HCT116 (cell line): ENCODE measurements around the gene RIF1. TPM values are rescaled to one million over a fixed set of nuclear protein-coding genes. Genes with fewer than 3 reads are reported as not detected.

Experiments used
- ATAC-seq: fragments of 200-7000 bp; cut with Tn5 transposase; 2 replicates; pipeline ENCODE4 v1.9.1; 2020; ENCODE audit warnings: mild to moderate bottlenecking, moderate library complexity
- Bru-seq: library from RNA; stranded (reverse); fragments of 400-500 nt; gene quantifications from one replicate; lab custom pipeline; 2021; lab: Mats Ljungman, UMichigan
- BruChase-seq, 2 experiments: library from RNA; stranded (reverse); fragments of 400-500 nt; gene quantifications; one replicate each; lab custom pipeline; 2021; lab: Mats Ljungman, UMichigan
- BruUV-seq: library from RNA; stranded (reverse); fragments of 400-500 nt; replicated peaks from 2 replicates; lab custom pipeline; 2021; lab: Mats Ljungman, UMichigan
- CTCF ChIA-PET: fragments of 300-600 bp; sonication (Branson Sonifier 250); formaldehyde crosslinking; loops from one replicate; lab custom pipeline; 2021; ENCODE audit warnings: antibody characterized with exemption; lab: Charles Lee
- POLR2A ChIA-PET: fragments of 300-600, 350-600 bp; sonication (Branson Sonifier 250); formaldehyde crosslinking; loops from one replicate; lab custom pipeline; 2021; ENCODE audit warnings: antibody characterized with exemption; lab: Charles Lee
- RAD21 ChIA-PET, 2 experiments: fragments of 300-600 bp; sonication (Branson Sonifier 250); formaldehyde crosslinking; loops; one replicate each; lab custom pipeline; 2023; ENCODE audit warnings: low total read pairs in 2 of 2; ENCODE audit not compliant: uncharacterized antibody in 2 of 2, unreplicated experiment in 2 of 2, low non-redundant PET in 1 of 2; lab: Charles Lee
- DNase-seq: peaks from one replicate; pipeline ENCODE4 v3.0.0-alpha.2; 2010; ENCODE audit warnings: low read depth, low spot score
- H2AFZ ChIP-seq: fragments of 200-600 bp; shearing (Covaris generic), sonication (generic); 2 replicates; pipeline ENCODE4 v1.6.1; 2017; ENCODE audit warnings: low read depth, mixed run types, mixed read lengths, antibody characterized with exemption, low read length; ENCODE audit not compliant: poor library complexity, severe bottlenecking
- H3K27ac ChIP-seq: 2 replicates; pipeline ENCODE4 v1.5.1; 2012; ENCODE audit warnings: low read depth, low read length
- H3K27me3 ChIP-seq: fragments of 200-600 bp; sonication (generic); 2 replicates; pipeline ENCODE4 v1.6.1; 2016; ENCODE audit warnings: mixed run types, low read length, mixed read lengths; ENCODE audit not compliant: insufficient read depth
- H3K36me3 ChIP-seq, 2 experiments: fragments of 200-500 bp in 1 of 2; fragments of 200-600 bp in 1 of 2; sonication (Bioruptor generic) in 1 of 2; sonication (generic) in 1 of 2; 2 replicates each; pipeline versions ENCODE4 v1.5.1 to v1.6.1; 2014 to 2016; ENCODE audit warnings: low read length in 2 of 2, inconsistent platforms in 1 of 2, mixed read lengths in 1 of 2, mixed run types in 1 of 2; ENCODE audit not compliant: insufficient read depth in 2 of 2, control insufficient read depth in 1 of 2
- H3K4me1 ChIP-seq, 2 experiments: fragments of 200-600 bp in 1 of 2; sonication (generic) in 1 of 2; 2 replicates each; pipeline versions ENCODE4 v1.5.1 to v1.6.1; 2012 to 2017; ENCODE audit warnings: low read length in 2 of 2, inconsistent platforms in 1 of 2, mild to moderate bottlenecking in 1 of 2, mixed read lengths in 1 of 2, mixed run types in 1 of 2, moderate library complexity in 1 of 2; ENCODE audit not compliant: insufficient read depth in 2 of 2, control insufficient read depth in 1 of 2
- H3K4me2 ChIP-seq: fragments of 200-600 bp; sonication (generic); 2 replicates; pipeline ENCODE4 v1.6.1; 2017; ENCODE audit warnings: mixed run types, low read length, mixed read lengths
- H3K4me3 ChIP-seq, 2 experiments: fragments of 200-600 bp in 1 of 2; sonication (generic) in 1 of 2; replicated peaks in 1 of 2; 2 replicates each; pipeline ENCODE4 v1.5.1; 2011 to 2016; ENCODE audit warnings: low read length in 2 of 2, control low read depth in 1 of 2, low read depth in 1 of 2, mild to moderate bottlenecking in 1 of 2, mixed read lengths in 1 of 2, mixed run types in 1 of 2
- H3K79me2 ChIP-seq: fragments of 200-600 bp; sonication (generic); 2 replicates; pipeline ENCODE4 v1.6.1; 2017; ENCODE audit warnings: mild to moderate bottlenecking, mixed run types, low read length, moderate library complexity, mixed read lengths; ENCODE audit not compliant: insufficient read depth
- H3K9ac ChIP-seq: fragments of 200-600 bp; sonication (generic); 2 replicates; pipeline ENCODE4 v1.6.1; 2016; ENCODE audit warnings: low read length, mixed read lengths
- H3K9me2 ChIP-seq: fragments of 200-600 bp; sonication (generic), shearing (Covaris generic); 2 replicates; pipeline ENCODE4 v1.6.1; 2017; ENCODE audit warnings: mixed run types, mild to moderate bottlenecking, moderate library complexity; ENCODE audit not compliant: insufficient read depth
- H3K9me3 ChIP-seq, 2 experiments: fragments of 200-500 bp in 1 of 2; fragments of 200-600 bp in 1 of 2; sonication (Bioruptor generic) in 1 of 2; sonication (generic) in 1 of 2; 2 replicates each; pipeline ENCODE4 v1.6.1; 2014 to 2017; ENCODE audit warnings: low read length in 2 of 2, mixed read lengths in 2 of 2, inconsistent platforms in 1 of 2, low read depth in 1 of 2, mild to moderate bottlenecking in 1 of 2, mixed run types in 1 of 2, moderate library complexity in 1 of 2; ENCODE audit not compliant: control insufficient read depth in 1 of 2, insufficient read depth in 1 of 2
- H4K20me1 ChIP-seq: fragments of 200-600 bp; sonication (generic), shearing (Covaris generic); 2 replicates; pipeline ENCODE4 v1.6.1; 2017; ENCODE audit warnings: mixed run types, mild to moderate bottlenecking, moderate library complexity; ENCODE audit not compliant: insufficient read depth
- CBX3 ChIP-seq: IDR thresholded peaks from 2 replicates; pipeline ENCODE4 v1.6.1; 2012; ENCODE audit warnings: low read depth
- CEBPB ChIP-seq: IDR thresholded peaks from 2 replicates; pipeline ENCODE4 v1.6.1; 2012; ENCODE audit warnings: low read depth
- ELF1 ChIP-seq: IDR thresholded peaks from 2 replicates; pipeline ENCODE4 v1.6.1; 2012; ENCODE audit warnings: low read depth, borderline replicate concordance
- EZH2 ChIP-seq: fragments of 200-600 bp; sonication (generic); IDR thresholded peaks from 2 replicates; pipeline ENCODE4 v1.6.1; 2017; ENCODE audit warnings: antibody characterized with exemption, mixed run types
- FOSL1 ChIP-seq: IDR thresholded peaks from 2 replicates; pipeline ENCODE4 v1.6.1; 2012; ENCODE audit warnings: low read depth
- JUND ChIP-seq: IDR thresholded peaks from 2 replicates; pipeline ENCODE4 v1.6.1; 2012
- POLR2A ChIP-seq: IDR thresholded peaks from 2 replicates; pipeline ENCODE4 v1.7.0; 2011; ENCODE audit warnings: borderline replicate concordance; ENCODE audit not compliant: insufficient read depth, insufficient read length; ENCODE audit errors: extremely low read depth
- POLR2AphosphoS5 ChIP-seq: IDR thresholded peaks from 2 replicates; pipeline ENCODE4 v1.6.1; 2011; ENCODE audit warnings: mild to moderate bottlenecking, low read depth, low read length, moderate library complexity
- SIN3A ChIP-seq: IDR thresholded peaks from 2 replicates; pipeline ENCODE4 v1.6.1; 2012; ENCODE audit warnings: low read depth
- ZFX ChIP-seq: fragments of 450-650 bp; IDR thresholded peaks from 2 replicates; pipeline ENCODE4 v1.6.1; 2017
- intact Hi-C: fragments of 100-400 bp; cut with micrococcal nuclease; formaldehyde crosslinking; loops from 2 replicates; pipeline ENCODE4 v1.10.0; 2022
- long read RNA-seq: library from polyadenylated mRNA; unstranded; transcript quantifications from one replicate; pipeline ENCODE4 v2.0.0, GENCODE V29; 2021; ENCODE audit not compliant: unreplicated experiment
- polyA plus RNA-seq: library from polyadenylated mRNA; unstranded; fragments of >200 nt; gene quantifications from 2 replicates; pipeline ENCODE4 v1.2.1, GENCODE V29; 2012; ENCODE audit warnings: missing spikeins
- total RNA-seq: library from RNA; stranded (reverse); gene quantifications from one replicate; pipeline ENCODE4 v1.2.1, GENCODE V29; 2021; ENCODE audit not compliant: unreplicated experiment
- TF ChIP-seq, protein P1 (sequence below): IDR thresholded peaks from 2 replicates; pipeline ENCODE4 v1.6.1; 2012
- TF ChIP-seq, protein P2 (sequence below), 3 experiments: fragments of 200-600 bp in 1 of 3; sonication (generic) in 1 of 3; IDR thresholded peaks in 2 of 3; conservative IDR thresholded peaks in 1 of 3; 2 replicates each; pipeline ENCODE4 v1.5.1; 2012 to 2017; ENCODE audit warnings: low read depth in 2 of 3, low read length in 2 of 3, antibody characterized with exemption in 1 of 3, borderline replicate concordance in 1 of 3, control low read depth in 1 of 3, mild to moderate bottlenecking in 1 of 3, mixed read lengths in 1 of 3, mixed run types in 1 of 3, moderate library complexity in 1 of 3; ENCODE audit not compliant: insufficient read depth in 1 of 3
- TF ChIP-seq, protein P3 (sequence below): IDR thresholded peaks from 2 replicates; pipeline ENCODE4 v1.6.1; 2012; ENCODE audit warnings: low read depth

RIF1 gene, protein sequence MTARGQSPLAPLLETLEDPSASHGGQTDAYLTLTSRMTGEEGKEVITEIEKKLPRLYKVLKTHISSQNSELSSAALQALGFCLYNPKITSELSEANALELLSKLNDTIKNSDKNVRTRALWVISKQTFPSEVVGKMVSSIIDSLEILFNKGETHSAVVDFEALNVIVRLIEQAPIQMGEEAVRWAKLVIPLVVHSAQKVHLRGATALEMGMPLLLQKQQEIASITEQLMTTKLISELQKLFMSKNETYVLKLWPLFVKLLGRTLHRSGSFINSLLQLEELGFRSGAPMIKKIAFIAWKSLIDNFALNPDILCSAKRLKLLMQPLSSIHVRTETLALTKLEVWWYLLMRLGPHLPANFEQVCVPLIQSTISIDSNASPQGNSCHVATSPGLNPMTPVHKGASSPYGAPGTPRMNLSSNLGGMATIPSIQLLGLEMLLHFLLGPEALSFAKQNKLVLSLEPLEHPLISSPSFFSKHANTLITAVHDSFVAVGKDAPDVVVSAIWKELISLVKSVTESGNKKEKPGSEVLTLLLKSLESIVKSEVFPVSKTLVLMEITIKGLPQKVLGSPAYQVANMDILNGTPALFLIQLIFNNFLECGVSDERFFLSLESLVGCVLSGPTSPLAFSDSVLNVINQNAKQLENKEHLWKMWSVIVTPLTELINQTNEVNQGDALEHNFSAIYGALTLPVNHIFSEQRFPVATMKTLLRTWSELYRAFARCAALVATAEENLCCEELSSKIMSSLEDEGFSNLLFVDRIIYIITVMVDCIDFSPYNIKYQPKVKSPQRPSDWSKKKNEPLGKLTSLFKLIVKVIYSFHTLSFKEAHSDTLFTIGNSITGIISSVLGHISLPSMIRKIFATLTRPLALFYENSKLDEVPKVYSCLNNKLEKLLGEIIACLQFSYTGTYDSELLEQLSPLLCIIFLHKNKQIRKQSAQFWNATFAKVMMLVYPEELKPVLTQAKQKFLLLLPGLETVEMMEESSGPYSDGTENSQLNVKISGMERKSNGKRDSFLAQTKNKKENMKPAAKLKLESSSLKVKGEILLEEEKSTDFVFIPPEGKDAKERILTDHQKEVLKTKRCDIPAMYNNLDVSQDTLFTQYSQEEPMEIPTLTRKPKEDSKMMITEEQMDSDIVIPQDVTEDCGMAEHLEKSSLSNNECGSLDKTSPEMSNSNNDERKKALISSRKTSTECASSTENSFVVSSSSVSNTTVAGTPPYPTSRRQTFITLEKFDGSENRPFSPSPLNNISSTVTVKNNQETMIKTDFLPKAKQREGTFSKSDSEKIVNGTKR (N-terminal part only)
- 48.0 TPM for total RNA-seq
- 4.6 and 7.1 TPM in 2 replicates for polyA plus RNA-seq
- percentile 94 among the genes with signal in this experiment for Bru-seq, nascent RNA
- BruChase-seq, experiment 1, labeled RNA remaining after a 6-hour chase = percentile 94 among the genes with signal in this experiment
- percentile 95 among the genes with signal in this experiment for BruChase-seq, experiment 2, labeled RNA remaining after a 2-hour chase
- long read RNA-seq, partial matches to known transcripts = 13 of 38 reads
- long read RNA-seq, other reads (novel, unspliced or antisense) = 25 of 38 reads

DNA sequence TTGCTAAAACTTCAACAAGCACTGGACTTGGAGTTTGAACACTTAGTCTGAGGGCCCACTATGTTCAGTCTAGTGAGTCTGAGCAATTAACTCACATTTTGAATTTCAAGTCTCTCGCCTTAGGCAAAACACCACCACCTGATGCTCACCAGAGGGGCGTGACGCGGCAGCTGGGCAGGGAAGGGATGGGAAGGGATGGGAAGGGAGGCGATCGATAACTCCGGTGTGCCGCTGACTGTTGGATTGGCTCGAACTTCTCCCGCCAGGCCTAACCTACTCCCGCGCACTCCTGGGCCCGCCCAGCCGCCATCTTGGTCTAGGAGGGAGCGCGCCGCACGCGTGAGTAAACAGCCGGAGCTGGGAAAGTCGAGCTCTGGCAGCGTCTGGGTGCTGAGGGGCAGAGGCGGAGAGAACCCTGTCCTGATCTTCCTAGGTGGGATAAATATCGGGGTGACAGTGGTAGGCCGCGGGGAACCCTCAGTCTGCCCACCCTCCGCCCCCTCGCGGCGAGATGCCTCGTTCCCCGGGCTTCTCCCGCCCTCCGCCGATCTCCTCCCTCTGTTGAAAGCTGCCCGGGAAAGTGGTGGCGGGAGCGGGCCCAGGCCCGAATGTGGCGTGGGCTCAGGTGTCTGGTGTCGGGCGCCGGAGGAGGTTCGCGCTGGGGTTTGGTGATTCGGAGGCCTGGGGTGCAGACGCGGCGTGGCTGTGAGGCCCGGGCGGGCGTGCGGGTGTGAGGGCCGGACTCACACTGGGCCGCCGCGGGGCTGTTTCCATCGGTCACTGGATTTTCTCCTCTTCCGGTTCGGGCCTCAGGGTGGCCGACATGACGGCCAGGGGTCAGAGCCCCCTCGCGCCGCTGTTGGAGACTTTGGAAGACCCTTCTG lies at the start of gene RIF1:
RIF1 (plus strand) TSS at position 302 of the 884 bp plus-strand sequence; CDS start at position 824, 522 bp downstream.
- CTCF ChIA-PET = interaction anchor here (0.7 kb wide), 1 partner anchor 31 kb away, joined by 3 read pairs; no protein-coding TSS in a partner anchor
- intact Hi-C loops = loop anchor here (10.0 kb wide), 2 partner anchors 145 to 1815 kb away; partner anchors contain the start of gene RBM43
- POLR2A ChIA-PET = interaction anchor here (0.6 to 1.0 kb wide), 2 partner anchors 12 to 143 kb away, joined by 3 read pairs; no protein-coding TSS in a partner anchor
- no peaks in the 10 kb centered on the region for H3K27me3 ChIP-seq
- no peaks in the 10 kb centered on the region for H3K9me3 ChIP-seq
- RAD21 ChIA-PET = no interaction called here
- H4K20me1 ChIP-seq = peaks cover 13% of the 10 kb centered on the region; the same call in 1 of the 2 replicates
- BruUV-seq = TSS peak; percentile 52
- peaks cover 52% of the 10 kb centered on the region for H3K79me2 ChIP-seq
- peaks cover 2% of the 10 kb centered on the region; the same call in 1 of the 2 replicates for H3K9me2 ChIP-seq
- peaks cover 0 to 14% of the 10 kb centered on the region in 2 experiments; a peak in 2 of 4 replicates for H3K4me1 ChIP-seq
- H3K4me2 ChIP-seq = peak within 1 kb of the TSS; percentile 89
- peak within 1 kb of the TSS; percentile 96 for H3K9ac ChIP-seq
- peak within 1 kb of the TSS; percentile 82 for H3K27ac ChIP-seq
- DNase-seq (peak; percentile 96), ATAC-seq (peak; percentile 94)
- H3K36me3 ChIP-seq = peaks cover 14 to 27% of the 10 kb centered on the region in 2 experiments; a peak in 3 of 4 replicates
- H2AFZ ChIP-seq = peak within 1 kb of the TSS; percentile 72
- H3K4me3 ChIP-seq = peak within 1 kb of the TSS; percentile 82 to 91
- TF ChIP-seq JUND (no peak), CEBPB (no peak), SIN3A (no peak), POLR2A (peak; percentile 75), FOSL1 (no peak), POLR2AphosphoS5 (peak; percentile 93), ZFX (peak; percentile 98), CBX3 (peak; percentile 89), EZH2 (no peak), ELF1 (no peak; the same call in 1 of the 2 replicates)
- TF ChIP-seq, protein P1, sequence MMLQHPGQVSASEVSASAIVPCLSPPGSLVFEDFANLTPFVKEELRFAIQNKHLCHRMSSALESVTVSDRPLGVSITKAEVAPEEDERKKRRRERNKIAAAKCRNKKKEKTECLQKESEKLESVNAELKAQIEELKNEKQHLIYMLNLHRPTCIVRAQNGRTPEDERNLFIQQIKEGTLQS = no peak
- TF ChIP-seq, protein P2, sequence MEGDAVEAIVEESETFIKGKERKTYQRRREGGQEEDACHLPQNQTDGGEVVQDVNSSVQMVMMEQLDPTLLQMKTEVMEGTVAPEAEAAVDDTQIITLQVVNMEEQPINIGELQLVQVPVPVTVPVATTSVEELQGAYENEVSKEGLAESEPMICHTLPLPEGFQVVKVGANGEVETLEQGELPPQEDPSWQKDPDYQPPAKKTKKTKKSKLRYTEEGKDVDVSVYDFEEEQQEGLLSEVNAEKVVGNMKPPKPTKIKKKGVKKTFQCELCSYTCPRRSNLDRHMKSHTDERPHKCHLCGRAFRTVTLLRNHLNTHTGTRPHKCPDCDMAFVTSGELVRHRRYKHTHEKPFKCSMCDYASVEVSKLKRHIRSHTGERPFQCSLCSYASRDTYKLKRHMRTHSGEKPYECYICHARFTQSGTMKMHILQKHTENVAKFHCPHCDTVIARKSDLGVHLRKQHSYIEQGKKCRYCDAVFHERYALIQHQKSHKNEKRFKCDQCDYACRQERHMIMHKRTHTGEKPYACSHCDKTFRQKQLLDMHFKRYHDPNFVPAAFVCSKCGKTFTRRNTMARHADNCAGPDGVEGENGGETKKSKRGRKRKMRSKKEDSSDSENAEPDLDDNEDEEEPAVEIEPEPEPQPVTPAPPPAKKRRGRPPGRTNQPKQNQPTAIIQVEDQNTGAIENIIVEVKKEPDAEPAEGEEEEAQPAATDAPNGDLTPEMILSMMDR (IDR thresholded peaks at IDR 0.05 in 2 of 3, conservative IDR thresholded peaks at IDR 0.05 in 1 of 3; ENCODE audit: borderline replicate concordance in 1 of 3, insufficient read depth in 1 of 3, low read depth in 2 of 3, low read length in 2 of 3) = peak; percentile 3 to 55 (median 50); a peak in 3 of 6 replicates
- TF ChIP-seq, protein P3, sequence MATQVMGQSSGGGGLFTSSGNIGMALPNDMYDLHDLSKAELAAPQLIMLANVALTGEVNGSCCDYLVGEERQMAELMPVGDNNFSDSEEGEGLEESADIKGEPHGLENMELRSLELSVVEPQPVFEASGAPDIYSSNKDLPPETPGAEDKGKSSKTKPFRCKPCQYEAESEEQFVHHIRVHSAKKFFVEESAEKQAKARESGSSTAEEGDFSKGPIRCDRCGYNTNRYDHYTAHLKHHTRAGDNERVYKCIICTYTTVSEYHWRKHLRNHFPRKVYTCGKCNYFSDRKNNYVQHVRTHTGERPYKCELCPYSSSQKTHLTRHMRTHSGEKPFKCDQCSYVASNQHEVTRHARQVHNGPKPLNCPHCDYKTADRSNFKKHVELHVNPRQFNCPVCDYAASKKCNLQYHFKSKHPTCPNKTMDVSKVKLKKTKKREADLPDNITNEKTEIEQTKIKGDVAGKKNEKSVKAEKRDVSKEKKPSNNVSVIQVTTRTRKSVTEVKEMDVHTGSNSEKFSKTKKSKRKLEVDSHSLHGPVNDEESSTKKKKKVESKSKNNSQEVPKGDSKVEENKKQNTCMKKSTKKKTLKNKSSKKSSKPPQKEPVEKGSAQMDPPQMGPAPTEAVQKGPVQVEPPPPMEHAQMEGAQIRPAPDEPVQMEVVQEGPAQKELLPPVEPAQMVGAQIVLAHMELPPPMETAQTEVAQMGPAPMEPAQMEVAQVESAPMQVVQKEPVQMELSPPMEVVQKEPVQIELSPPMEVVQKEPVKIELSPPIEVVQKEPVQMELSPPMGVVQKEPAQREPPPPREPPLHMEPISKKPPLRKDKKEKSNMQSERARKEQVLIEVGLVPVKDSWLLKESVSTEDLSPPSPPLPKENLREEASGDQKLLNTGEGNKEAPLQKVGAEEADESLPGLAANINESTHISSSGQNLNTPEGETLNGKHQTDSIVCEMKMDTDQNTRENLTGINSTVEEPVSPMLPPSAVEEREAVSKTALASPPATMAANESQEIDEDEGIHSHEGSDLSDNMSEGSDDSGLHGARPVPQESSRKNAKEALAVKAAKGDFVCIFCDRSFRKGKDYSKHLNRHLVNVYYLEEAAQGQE = no peak
